ENCODE data around the gene ERCC5.

ERCC5 gene

DNA sequence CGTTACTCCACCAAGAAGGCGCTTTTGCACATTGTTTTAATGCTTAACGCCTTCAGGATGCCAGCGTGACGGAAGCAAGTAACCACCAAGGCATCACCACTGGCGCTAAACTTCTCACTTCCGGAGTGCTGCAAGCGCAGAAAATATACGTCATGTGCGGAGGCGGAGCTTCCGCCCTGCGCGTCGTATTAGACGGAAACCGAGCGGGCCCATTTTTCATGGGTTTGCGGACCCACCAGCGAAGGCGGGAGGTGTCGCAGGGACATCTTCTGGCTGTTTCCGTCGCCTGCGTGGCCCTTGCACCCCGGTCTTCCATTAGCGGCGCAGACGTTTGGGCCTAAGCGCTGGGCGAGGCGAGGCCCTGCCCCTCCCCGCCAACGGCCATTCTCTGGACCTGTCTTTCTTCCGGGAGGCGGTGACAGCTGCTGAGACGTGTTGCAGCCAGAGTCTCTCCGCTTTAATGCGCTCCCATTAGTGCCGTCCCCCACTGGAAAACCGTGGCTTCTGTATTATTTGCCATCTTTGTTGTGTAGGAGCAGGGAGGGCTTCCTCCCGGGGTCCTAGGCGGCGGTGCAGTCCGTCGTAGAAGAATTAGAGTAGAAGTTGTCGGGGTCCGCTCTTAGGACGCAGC lies at the start of gene ERCC5:
Gene ERCC5, plus strand, starts transcription at position 403 of the 631 bp plus-strand sequence. CDS start 235 bp downstream, outside the sequence.
- DNase-seq (ENCODE audit: low read depth in 2 of 3, low spot score in 1 of 3), result peak; percentile 92 to 95 (median 93)

DNA sequence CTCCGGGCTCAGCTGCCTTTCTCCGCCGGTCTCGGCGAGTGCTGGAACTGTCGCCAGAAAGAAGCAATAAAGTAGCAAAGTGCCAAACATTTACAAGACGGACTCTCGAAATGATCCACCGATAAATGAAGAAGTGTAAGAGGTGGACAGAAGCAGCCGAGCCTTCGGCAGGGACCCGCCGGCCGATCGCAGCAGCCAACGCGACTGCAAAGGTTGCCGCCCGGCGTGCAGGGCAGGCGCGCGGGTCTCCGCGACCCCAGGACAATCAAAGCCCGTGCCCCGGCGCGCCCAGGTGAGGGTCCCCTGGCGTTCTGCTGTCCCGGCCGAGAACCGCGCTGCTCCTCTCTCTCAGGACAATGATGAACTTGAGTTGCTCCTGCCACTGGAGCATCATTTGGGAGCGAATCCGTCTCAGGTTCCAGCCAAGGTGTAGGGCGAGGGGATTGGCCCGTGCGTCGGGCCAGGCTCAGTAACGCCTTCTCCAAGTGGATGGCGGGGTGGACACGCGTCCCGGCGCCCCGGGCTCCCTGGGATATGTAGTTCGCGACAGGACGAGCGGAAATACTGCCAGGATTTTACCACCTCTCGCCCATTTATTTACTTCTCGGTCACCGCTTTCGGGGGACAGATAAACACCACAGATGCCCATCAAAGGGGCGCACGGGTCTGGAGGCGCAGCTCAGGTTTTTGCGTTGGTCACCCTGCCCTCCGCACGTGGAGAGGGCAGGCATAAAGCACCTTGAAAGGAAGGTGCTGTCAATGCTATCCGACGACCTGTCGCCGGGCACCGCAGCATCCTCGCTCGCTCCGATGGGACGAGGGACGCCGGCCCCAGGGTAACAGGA lies 47.0 kb upstream of the ERCC5 start, which contains the start of the genes BIVM and POGLUT2:
Gene BIVM, plus strand, starts transcription at position 539 of the 845 bp plus-strand sequence. CDS start 8,149 bp downstream, outside the sequence.
Gene POGLUT2, minus strand, starts transcription at position 396 of the 845 bp plus-strand sequence. Its CDS starts 306 bp downstream, at position 90.
- peak; percentile 67 to 81 (median 76) for DNase-seq (ENCODE audit: low read depth in 2 of 3, low spot score in 1 of 3)

GRCh38 chr13:102799426-102800144 lies 46.2 kb upstream of the ERCC5 start:
- no peak for DNase-seq (ENCODE audit: low read depth in 2 of 3, low spot score in 1 of 3)

- peak; percentile 69 to 80 (median 78) for DNase-seq (ENCODE audit: low read depth in 2 of 3, low spot score in 1 of 3)
Observed at GRCh38 chr13:102800145-102801041, 45.4 kb upstream of the ERCC5 start.

GRCh38 chr13:102805680-102806079 lies 40.2 kb upstream of the ERCC5 start:
- DNase-seq (ENCODE audit: low read depth in 2 of 3, low spot score in 1 of 3), result no peak

- DNase-seq (ENCODE audit: low read depth in 2 of 3, low spot score in 1 of 3), result no peak
Observed at GRCh38 chr13:102807699-102808098, 38.1 kb upstream of the ERCC5 start.

- DNase-seq (ENCODE audit: low read depth in 2 of 3, low spot score in 1 of 3), result no peak
Observed at GRCh38 chr13:102812611-102813287, 33.1 kb upstream of the ERCC5 start.

- no peak for DNase-seq (ENCODE audit: low read depth in 2 of 3, low spot score in 1 of 3)
Observed at GRCh38 chr13:102814025-102814607, 31.7 kb upstream of the ERCC5 start.

- DNase-seq (ENCODE audit: low read depth in 2 of 3, low spot score in 1 of 3), result no peak
Observed at GRCh38 chr13:102814793-102815192, 31.0 kb upstream of the ERCC5 start.

DNA sequence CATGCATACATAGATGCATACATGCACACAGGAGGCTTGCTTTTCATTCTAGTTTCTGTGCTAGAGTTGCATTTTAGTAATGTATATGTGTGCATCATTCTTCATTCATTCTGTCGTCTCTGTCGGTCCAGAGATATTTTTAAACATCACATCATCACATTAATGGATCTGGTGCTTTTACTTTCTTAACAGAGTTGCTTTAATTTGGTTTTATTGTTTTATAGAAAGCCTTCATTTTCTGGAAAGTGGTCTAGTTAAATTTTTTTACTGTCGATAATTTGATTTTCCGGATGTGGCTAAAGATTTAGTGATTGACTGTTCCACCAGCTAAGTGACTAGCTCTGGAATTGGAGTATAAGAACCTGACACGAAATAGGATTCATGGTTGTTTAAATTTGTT lies 30.0 kb upstream of the ERCC5 start:
- DNase-seq (ENCODE audit: low read depth in 2 of 3, low spot score in 1 of 3), result no peak

GRCh38 chr13:102816708-102817107 lies 29.1 kb upstream of the ERCC5 start:
- DNase-seq (ENCODE audit: low read depth in 2 of 3, low spot score in 1 of 3), result no peak

DNA sequence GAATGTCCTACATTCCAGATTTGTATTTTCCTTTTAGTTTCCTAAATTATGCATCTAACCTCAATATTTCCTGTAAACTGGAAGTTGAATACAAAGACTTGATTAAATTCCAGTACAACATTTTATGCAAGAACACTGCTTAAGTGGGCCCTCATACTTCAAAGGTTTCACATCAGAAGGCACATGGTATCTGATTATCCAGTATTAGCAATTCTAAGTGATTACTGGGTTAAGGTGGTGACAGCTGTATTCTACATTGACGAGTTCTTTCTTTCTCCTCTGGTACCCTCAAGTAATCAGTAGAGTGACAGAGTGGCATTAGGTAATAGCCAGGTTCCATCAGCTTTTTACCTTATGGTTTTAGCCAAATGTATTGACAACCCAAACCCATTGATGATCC lies 28.6 kb upstream of the ERCC5 start:
- no peak for DNase-seq (ENCODE audit: low read depth in 2 of 3, low spot score in 1 of 3)

GRCh38 chr13:102817907-102818306 lies 27.9 kb upstream of the ERCC5 start:
- no peak for DNase-seq (ENCODE audit: low read depth in 2 of 3, low spot score in 1 of 3)

DNA sequence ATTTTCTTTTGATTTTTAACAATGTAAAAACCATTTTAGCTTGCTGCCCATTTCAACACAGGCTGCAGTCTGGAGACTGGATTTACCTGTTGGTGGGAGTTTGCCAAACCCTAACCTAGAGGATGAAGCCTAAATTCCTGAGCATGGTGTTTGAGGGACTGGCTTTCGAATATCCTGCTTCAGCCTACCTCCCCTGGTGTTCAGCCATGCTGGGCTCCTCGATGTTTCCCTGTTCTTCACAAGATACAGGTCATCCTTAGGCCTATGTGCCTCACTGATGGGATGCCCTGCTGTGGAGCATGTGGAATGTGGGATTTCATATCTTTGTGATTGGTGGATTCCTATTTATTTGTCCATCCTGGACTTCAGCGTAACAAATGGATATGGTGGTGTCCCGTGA lies 20.4 kb upstream of the ERCC5 start:
- DNase-seq (ENCODE audit: low read depth in 2 of 3, low spot score in 1 of 3), result no peak

- DNase-seq (ENCODE audit: low read depth in 2 of 3, low spot score in 1 of 3), result no peak
Observed at GRCh38 chr13:102825921-102826706, 19.7 kb upstream of the ERCC5 start.

DNA sequence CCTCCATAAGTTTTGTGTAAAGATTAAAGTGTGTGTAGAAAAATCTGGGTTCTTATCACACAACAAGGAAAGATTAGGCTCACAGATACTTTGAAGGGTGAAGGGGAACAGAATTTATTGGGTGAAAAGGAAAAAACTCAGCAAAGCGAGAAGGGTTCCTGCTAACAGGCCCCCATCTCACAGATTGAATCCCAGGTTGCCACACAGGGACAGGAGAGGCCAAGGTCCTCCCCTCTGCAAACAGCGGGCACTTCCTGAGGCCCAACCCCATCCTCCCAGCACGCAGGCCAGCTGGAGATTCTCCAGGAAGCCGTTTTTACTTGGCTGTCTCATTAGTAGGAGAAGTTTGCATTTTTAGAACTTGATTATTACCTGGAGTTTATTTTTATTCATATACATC lies 15.2 kb upstream of the ERCC5 start:
- DNase-seq (ENCODE audit: low read depth in 2 of 3, low spot score in 1 of 3), result no peak

DNA sequence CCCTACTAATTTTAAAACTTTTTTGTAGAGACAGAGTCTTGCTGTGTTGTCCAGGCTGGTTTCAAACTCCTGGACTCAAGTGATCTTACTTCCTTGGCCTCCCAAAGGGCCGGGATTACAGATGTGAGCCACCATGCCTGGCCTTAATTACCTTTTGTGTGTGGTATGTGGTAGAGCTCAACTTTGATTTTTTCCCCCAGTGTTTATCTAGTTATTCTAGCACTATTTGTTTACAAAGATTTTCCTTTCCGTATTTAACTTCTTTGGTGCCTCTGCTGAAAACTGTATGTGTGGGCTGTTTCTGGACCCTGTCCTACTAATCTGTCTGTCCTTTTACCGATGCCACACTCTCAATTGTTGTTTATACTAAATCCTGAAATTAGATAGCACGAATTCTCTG lies 9.4 kb upstream of the ERCC5 start:
- DNase-seq (ENCODE audit: low read depth in 2 of 3, low spot score in 1 of 3), result no peak

DNA sequence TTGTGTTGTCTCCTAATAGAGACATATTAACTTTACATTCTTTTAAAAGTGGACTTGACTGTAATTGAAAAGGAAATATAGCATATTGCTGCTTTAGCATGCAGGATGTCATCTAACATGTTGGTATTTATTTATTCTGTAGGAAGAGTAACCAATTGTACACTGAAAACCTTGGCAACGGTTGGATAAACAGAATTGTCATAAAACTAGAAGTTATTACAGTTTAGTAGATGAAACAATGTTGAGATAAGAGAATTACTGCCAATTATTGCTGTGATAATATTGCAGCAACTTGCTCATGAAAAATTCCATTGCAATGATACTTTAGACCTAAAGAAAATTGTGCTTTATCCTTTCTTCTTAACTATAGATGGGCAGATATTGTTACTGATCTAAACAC lies 7.6 kb upstream of the ERCC5 start:
- no peak for DNase-seq (ENCODE audit: low read depth in 2 of 3, low spot score in 1 of 3)

DNA sequence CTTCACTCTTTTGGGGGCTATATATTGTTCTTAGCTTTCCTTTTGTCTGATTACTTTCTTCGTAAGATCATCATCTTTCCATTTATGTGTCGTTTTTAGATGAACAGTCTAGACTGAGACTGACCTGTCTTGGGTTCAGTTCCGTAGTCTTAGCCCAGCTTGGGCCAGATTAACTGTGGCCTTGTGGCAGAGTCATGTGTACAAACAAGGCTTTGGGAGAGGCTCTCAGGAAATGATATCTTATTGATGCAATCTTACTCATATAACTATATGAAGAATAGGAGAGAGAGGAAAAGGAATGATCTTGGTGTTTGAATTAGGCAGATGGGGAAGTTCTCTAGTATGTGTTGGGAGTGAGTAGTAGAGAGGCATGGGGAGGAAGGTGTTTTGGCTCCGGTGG lies 6.8 kb upstream of the ERCC5 start:
- no peak for DNase-seq (ENCODE audit: low read depth in 2 of 3, low spot score in 1 of 3)

Measured in stimulated activated CD4-positive, alpha-beta T cell treated with anti-CD3 and anti-CD28 coated beads, Interleukin-12 subunit alpha, Interleukin-12 subunit beta, amount 100 ng/mL, for 48 hours (primary cell).